Vagina (tissue), 2 donors: Measurements from ENCODE around the gene GRK1. TPM values are rescaled to one million over a fixed set of nuclear protein-coding genes. Genes with fewer than 3 reads are reported as not detected.

Experiments used
- DNase-seq, 2 donors: peaks; one replicate each; pipeline ENCODE4 v3.0.0-alpha.2; 2017; ENCODE audit errors: extremely low spot score in 2 of 2
- H3K27ac ChIP-seq: fragments of 200-600 bp; sonication (generic); one replicate; pipeline ENCODE4 v1.5.1; 2019
- H3K27me3 ChIP-seq: fragments of 200-600 bp; sonication (generic); one replicate; pipeline ENCODE4 v1.5.1; 2019
- H3K36me3 ChIP-seq, 2 donors: fragments of 200-600 bp; sonication (generic); one replicate each; pipeline ENCODE4 v1.5.1; 2017 to 2019
- H3K4me1 ChIP-seq: fragments of 200-600 bp; sonication (generic); one replicate; pipeline ENCODE4 v1.5.1; 2019
- H3K4me3 ChIP-seq, 2 donors: fragments of 200-600 bp; sonication (generic); 1 replicate in 1 of 2; 2 replicates in 1 of 2; pipeline ENCODE4 v1.5.1; 2016 to 2019
- H3K9me3 ChIP-seq: fragments of 200-600 bp; sonication (generic); one replicate; pipeline ENCODE4 v1.5.1; 2019
- POLR2A ChIP-seq, 2 donors: fragments of 450-650 bp; IDR thresholded peaks; one replicate each; pipeline ENCODE4 v1.6.1; 2017; ENCODE audit warnings: antibody characterized with exemption in 2 of 2, mild to moderate bottlenecking in 2 of 2, moderate library complexity in 2 of 2
- POLR2AphosphoS5 ChIP-seq, 2 donors: sonication (generic); formaldehyde crosslinking; IDR thresholded peaks; one replicate each; pipeline ENCODE4 v1.9.0; 2017; ENCODE audit warnings: antibody characterized with exemption in 2 of 2, mild to moderate bottlenecking in 2 of 2, low read depth in 1 of 2; ENCODE audit not compliant: insufficient read depth in 1 of 2
- intact Hi-C: fragments of 100-400 bp; cut with DNase I; formaldehyde crosslinking; loops from one replicate; pipeline ENCODE4 v1.15.1; 2023
- total RNA-seq: library from RNA; depleted of rRNA; stranded (reverse); fragments of >200 nt; gene quantifications from one replicate; pipeline ENCODE4 v1.2.3, GENCODE V29; 2016
- TF ChIP-seq, protein P1 (sequence below), 3 experiments: fragments of 450-650 bp in 2 of 3; fragments of 200-600 bp in 1 of 3; sonication (generic) in 1 of 3; IDR thresholded peaks; one replicate each; pipeline ENCODE4 v1.5.1; 2017 to 2019; ENCODE audit warnings: antibody characterized with exemption in 3 of 3, mild to moderate bottlenecking in 2 of 3, moderate library complexity in 2 of 3

GRK1 gene
- total RNA-seq, 1 donor from 2014 or later: not detected

DNA sequence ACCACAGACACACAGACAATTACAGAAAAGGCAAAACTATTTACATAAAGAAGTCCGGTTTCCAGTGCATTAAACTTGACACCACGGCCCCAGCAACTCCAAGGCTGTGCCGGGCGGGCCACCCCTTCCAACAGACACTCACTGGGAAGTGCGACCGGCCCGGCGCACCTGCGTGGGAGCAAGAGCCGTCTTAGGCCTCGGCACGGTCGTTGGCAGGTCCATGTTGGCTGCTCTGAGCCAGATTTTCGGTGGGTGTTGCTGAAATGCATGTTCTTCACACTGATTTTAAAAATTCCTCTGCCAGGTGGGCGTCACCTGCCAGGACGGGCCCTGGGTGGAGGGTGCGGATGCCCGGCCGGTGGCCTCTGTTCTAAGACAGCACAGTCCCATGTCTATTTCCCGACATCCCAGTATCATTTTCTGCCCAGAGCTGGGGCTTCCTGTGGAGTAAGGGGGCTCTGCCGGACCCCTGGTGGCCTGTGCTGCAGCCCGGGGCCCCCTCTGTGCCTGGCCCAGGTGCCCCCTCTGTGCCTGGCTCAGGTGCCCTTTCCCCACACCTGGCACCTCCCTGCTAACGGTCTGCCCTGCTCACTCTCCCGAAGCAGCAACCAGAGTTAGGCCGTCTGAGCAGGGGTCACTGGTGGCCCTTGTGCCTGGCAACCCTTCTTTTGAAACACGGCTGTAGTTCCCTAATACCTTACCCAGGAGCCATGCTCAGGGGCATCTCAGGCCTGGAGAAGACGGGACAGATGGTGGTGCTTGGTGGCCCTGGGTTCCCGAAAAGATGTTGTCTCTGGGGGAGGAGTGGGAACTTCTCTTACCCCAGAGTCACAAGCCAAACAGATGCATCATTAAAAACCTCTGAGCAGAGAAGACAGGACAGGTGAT, 101.2 kb downstream of the GRK1 start:
- Histone ChIP-seq H3K9me3 (no peaks in the 10 kb centered on the region), H3K4me1 (no peaks in the 10 kb centered on the region), H3K36me3 (peaks cover 0 to 7% of the 10 kb centered on the region in 2 donors), H3K27me3 (no peaks in the 10 kb centered on the region), H3K27ac (no peak overlapping the region), H3K4me3 (no peak overlapping the region)
- no peak for DNase-seq
- TF ChIP-seq POLR2AphosphoS5 (IDR thresholded peaks at IDR 0.05; ENCODE audit: insufficient read depth in 1 of 2, low read depth in 1 of 2) (no peak), POLR2A (IDR thresholded peaks at IDR 0.05) (no peak)
- TF ChIP-seq, protein P1, sequence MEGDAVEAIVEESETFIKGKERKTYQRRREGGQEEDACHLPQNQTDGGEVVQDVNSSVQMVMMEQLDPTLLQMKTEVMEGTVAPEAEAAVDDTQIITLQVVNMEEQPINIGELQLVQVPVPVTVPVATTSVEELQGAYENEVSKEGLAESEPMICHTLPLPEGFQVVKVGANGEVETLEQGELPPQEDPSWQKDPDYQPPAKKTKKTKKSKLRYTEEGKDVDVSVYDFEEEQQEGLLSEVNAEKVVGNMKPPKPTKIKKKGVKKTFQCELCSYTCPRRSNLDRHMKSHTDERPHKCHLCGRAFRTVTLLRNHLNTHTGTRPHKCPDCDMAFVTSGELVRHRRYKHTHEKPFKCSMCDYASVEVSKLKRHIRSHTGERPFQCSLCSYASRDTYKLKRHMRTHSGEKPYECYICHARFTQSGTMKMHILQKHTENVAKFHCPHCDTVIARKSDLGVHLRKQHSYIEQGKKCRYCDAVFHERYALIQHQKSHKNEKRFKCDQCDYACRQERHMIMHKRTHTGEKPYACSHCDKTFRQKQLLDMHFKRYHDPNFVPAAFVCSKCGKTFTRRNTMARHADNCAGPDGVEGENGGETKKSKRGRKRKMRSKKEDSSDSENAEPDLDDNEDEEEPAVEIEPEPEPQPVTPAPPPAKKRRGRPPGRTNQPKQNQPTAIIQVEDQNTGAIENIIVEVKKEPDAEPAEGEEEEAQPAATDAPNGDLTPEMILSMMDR (IDR thresholded peaks at IDR 0.05): no peak
- intact Hi-C loops: no loop called here

DNA sequence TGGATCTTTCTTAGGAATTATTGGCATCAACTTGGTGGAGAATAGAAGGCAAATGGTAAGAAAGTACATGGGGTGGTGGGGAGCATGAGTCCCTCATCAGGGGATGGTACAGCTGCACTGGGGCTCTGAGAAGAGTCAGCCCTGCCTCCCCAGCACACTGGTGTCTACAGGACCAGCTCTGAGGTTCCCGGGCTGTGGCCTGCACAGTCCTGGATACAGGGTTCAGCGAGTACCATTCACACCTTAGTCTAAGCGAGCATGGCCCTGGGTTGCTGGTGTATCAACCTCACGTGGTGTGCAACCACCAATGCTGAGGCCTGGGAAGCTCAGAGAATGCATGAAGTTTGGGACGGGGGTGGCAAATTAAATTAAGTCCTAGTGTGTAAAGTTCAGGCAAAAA, 102.1 kb downstream of the GRK1 start:
- DNase-seq: no peak
- intact Hi-C loops: no loop called here
- H3K9me3 ChIP-seq: no peaks in the 10 kb centered on the region
- no peaks in the 10 kb centered on the region for H3K4me1 ChIP-seq
- H3K36me3 ChIP-seq: peaks cover 0 to 7% of the 10 kb centered on the region in 2 donors
- no peak overlapping the region for H3K27ac ChIP-seq
- H3K4me3 ChIP-seq: no peak overlapping the region
- TF ChIP-seq, protein P1 (IDR thresholded peaks at IDR 0.05): no peak
- TF ChIP-seq POLR2A (IDR thresholded peaks at IDR 0.05) (no peak), POLR2AphosphoS5 (IDR thresholded peaks at IDR 0.05; ENCODE audit: insufficient read depth in 1 of 2, low read depth in 1 of 2) (no peak)
- no peaks in the 10 kb centered on the region for H3K27me3 ChIP-seq

DNA sequence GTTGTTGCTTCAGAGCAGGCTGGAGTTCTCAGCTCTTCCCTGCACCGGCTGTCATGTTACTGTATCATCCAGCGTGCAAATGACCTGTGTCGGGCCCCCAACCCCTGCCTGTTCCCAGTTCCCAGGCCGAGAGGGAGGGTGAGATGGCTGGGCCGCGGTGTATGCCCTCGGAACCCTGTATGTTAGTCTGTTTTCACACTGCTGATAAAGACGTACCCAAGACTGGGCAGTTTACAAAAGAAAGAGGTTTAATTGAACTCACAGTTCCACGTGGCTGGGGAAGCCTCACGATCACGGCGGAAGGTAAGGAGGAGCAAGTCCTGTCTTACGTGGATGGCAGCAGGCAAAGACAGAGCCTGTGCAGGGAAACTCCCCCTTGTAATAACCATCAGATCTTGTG, 102.9 kb downstream of the GRK1 start:
- H3K9me3 ChIP-seq: no peaks in the 10 kb centered on the region
- H3K27me3 ChIP-seq: no peaks in the 10 kb centered on the region
- no peak overlapping the region for H3K27ac ChIP-seq
- H3K36me3 ChIP-seq: peaks cover 0 to 7% of the 10 kb centered on the region in 2 donors
- H3K4me3 ChIP-seq: no peak overlapping the region
- H3K4me1 ChIP-seq: no peaks in the 10 kb centered on the region
- TF ChIP-seq POLR2AphosphoS5 (IDR thresholded peaks at IDR 0.05; ENCODE audit: insufficient read depth in 1 of 2, low read depth in 1 of 2) (no peak), POLR2A (IDR thresholded peaks at IDR 0.05) (no peak)
- TF ChIP-seq, protein P1 (IDR thresholded peaks at IDR 0.05): no peak
- no peak for DNase-seq
- intact Hi-C loops: no loop called here

DNA sequence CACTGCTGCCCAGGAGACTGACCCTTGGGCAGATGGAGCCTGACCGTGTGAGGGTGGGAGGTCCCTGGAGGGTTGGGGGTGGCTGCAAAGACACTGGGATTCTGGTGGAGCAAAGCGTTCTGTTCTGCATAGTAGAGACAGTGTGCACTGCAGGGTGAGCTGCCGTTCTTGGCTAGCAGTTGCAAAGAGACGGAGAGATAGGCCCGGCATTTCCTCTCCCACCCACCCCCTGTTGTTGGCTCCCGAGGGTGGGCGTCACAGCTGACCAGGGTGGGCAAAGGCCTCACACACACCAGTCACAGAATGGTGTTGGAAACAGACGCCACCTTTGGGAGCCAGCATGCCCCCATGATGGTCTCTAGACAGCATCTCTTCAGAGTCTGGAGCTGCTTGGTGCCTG, 103.4 kb downstream of the GRK1 start:
- DNase-seq: no peak
- no peaks in the 10 kb centered on the region for H3K9me3 ChIP-seq
- H3K4me1 ChIP-seq: no peaks in the 10 kb centered on the region
- H3K4me3 ChIP-seq: no peak overlapping the region
- peaks cover 0 to 7% of the 10 kb centered on the region in 2 donors for H3K36me3 ChIP-seq
- H3K27ac ChIP-seq: no peak overlapping the region
- H3K27me3 ChIP-seq: no peaks in the 10 kb centered on the region
- TF ChIP-seq POLR2AphosphoS5 (IDR thresholded peaks at IDR 0.05; ENCODE audit: insufficient read depth in 1 of 2, low read depth in 1 of 2) (no peak), POLR2A (IDR thresholded peaks at IDR 0.05) (no peak)
- TF ChIP-seq, protein P1 (IDR thresholded peaks at IDR 0.05): no peak
- intact Hi-C loops: no loop called here

DNA sequence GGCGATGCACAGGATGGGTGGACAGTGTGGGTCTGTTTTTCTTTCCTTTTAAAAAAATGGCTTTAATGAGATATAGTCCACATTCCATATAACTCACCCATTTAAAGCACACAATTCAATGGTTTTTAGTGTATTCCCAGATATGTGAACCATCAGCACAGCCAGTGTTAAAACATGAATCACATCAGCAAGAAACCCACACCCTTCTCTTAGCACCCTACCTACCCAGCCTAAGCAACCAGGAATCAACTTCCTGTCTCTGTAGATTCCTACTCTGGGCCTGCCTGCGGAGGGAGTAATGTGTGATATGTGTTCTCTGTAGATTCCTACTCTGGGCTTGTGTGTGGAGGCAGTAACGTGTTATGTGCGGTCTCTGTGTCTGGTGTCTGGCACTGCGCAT, 103.9 kb downstream of the GRK1 start:
- Histone ChIP-seq H3K4me1 (no peaks in the 10 kb centered on the region), H3K36me3 (peaks cover 0 to 7% of the 10 kb centered on the region in 2 donors), H3K9me3 (no peaks in the 10 kb centered on the region), H3K27me3 (no peaks in the 10 kb centered on the region), H3K27ac (no peak overlapping the region), H3K4me3 (no peak overlapping the region)
- TF ChIP-seq POLR2A (IDR thresholded peaks at IDR 0.05) (no peak), POLR2AphosphoS5 (IDR thresholded peaks at IDR 0.05; ENCODE audit: insufficient read depth in 1 of 2, low read depth in 1 of 2) (no peak)
- TF ChIP-seq, protein P1 (IDR thresholded peaks at IDR 0.05): no peak
- no peak for DNase-seq
- intact Hi-C loops: no loop called here
